T-helper 9 cell (primary cell): ENCODE results near the gene GDPGP1.
"Not testable (repeated sequence)": the region's sequence is repeated elsewhere in the genome, so short reads cannot be mapped to it uniquely, and the experiment has no call there.

Experiments
- DNase-seq: peaks from one replicate; pipeline ENCODE4 v3.0.0-alpha.2; 2020

The GDPGP1 gene

GRCh38 chr15:90227336-90227735 is 6.7 kb upstream of the GDPGP1 start:
- no peak for DNase-seq

DNA sequence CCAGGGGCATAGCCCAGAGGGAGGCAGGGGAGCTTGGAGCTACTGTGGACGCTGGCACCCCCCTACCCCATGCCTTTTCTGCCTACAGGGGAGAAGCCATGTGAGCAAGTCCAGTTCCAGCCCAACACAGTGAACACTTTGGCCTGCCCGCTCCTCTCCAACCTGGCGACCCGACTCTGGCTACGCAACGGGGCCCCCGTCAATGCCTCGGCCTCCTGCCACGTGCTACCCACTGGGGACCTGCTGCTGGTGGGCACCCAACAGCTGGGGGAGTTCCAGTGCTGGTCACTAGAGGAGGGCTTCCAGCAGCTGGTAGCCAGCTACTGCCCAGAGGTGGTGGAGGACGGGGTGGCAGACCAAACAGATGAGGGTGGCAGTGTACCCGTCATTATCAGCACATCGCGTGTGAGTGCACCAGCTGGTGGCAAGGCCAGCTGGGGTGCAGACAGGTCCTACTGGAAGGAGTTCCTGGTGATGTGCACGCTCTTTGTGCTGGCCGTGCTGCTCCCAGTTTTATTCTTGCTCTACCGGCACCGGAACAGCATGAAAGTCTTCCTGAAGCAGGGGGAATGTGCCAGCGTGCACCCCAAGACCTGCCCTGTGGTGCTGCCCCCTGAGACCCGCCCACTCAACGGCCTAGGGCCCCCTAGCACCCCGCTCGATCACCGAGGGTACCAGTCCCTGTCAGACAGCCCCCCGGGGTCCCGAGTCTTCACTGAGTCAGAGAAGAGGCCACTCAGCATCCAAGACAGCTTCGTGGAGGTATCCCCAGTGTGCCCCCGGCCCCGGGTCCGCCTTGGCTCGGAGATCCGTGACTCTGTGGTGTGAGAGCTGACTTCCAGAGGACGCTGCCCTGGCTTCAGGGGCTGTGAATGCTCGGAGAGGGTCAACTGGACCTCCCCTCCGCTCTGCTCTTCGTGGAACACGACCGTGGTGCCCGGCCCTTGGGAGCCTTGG is 5.9 kb upstream of the GDPGP1 start:
- no peak for DNase-seq

GRCh38 chr15:90228960-90229359 is 5.0 kb upstream of the GDPGP1 start:
- DNase-seq, result no peak

GRCh38 chr15:90230071-90230494 is 3.9 kb upstream of the GDPGP1 start:
- DNase-seq, result no peak

GRCh38 chr15:90230610-90231009 is 3.4 kb upstream of the GDPGP1 start:
- DNase-seq, result no peak

DNA sequence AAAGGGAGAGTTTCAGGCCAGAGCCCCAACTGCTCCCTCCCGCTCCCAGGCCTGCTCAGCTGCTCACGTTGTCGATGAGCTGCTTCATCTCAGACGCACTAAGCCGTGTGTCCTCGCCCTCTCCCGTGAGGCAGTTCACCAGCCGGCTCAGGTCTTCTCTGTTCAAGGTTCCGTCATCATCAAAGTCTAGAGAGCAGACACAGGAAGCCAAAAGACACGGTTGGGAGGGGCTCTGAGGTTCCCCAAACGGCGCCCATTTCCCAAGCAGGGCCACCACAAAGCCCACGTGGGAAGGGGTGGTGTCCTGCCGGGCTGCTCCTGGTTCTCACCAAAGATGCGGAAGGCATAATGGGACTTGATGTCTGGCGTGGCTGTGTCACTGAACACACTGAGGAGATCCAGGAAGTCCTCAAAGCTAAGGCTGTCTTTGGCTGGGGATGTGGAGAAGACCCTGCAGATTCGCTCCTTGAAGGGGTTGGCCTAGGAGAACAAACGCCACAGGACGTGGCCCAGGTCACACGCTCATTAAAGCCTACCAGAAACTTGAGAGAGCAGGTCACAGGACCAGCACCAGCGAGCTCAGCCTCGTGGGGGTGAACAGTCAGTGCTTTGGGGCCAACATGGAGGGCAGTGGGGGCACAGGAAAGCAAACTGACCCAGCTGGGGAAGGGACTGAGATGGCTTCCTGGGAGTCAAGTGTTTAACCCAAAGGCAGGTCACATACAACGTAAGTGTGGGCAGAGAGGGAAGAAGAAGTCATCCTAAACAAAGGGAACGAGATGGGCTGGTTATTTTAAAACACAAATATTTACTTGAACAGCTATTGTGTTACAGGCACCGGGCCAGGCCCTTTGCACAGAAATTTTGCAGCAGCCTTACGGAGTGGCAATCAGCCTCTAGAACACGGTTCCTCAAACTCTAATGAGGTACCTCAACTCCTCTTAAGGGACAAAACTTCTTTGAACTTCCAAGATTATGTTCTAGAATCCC is 2.7 kb upstream of the GDPGP1 start:
- peak; percentile 74 for DNase-seq

DNA sequence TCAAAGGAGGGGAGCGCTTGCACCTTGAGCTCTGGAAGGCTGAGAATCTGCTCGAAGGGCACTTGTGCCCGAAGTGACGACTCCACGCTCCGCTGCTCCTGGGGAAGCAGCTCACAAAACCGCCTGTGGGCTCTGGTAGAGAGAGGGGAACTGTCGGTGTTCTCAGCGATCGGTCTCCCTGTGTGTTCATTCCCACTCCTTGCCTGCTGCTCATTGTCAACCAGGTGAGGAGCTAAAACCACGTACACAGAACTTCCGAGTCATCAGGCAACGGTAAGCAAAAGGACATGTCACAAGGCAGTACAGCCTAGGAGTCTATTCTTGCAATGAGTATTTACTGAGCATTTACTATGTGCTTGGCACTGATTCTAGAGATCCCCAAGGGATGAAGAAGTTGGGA is 1.8 kb upstream of the GDPGP1 start:
- no peak for DNase-seq

GRCh38 chr15:90232941-90233386 is 1.0 kb upstream of the GDPGP1 start:
- DNase-seq, result no peak

GRCh38 chr15:90233387-90234095 is 468 bp upstream of the GDPGP1 start, which contains the start of gene CIB1:
TSS of gene CIB1 (minus strand) at chr15:90233941. CDS start at chr15:90233885, 56 bp downstream.
- peak; percentile 93 for DNase-seq

GRCh38 chr15:90239371-90239770 is 5.4 kb downstream of the GDPGP1 start:
- no peak for DNase-seq

DNA sequence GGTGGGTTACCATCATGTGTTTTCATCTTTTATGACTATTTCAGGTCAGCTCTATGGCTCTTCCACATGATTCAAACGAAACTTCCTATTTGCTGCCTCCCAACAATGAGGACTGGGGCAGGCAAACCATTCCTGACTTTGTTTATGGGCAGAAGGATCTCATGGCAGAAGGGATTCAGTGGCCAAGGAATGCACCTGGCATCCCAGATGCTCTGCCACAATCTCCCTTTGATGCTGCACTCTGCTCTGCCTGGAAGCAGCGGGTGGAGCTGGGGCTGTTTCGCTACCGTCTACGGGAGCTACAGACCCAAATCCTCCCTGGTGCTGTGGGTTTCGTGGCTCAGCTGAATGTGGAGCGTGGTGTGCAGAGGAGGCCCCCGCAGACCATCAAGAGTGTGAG is 6.8 kb downstream of the GDPGP1 start:
- DNase-seq, result no peak

DNA sequence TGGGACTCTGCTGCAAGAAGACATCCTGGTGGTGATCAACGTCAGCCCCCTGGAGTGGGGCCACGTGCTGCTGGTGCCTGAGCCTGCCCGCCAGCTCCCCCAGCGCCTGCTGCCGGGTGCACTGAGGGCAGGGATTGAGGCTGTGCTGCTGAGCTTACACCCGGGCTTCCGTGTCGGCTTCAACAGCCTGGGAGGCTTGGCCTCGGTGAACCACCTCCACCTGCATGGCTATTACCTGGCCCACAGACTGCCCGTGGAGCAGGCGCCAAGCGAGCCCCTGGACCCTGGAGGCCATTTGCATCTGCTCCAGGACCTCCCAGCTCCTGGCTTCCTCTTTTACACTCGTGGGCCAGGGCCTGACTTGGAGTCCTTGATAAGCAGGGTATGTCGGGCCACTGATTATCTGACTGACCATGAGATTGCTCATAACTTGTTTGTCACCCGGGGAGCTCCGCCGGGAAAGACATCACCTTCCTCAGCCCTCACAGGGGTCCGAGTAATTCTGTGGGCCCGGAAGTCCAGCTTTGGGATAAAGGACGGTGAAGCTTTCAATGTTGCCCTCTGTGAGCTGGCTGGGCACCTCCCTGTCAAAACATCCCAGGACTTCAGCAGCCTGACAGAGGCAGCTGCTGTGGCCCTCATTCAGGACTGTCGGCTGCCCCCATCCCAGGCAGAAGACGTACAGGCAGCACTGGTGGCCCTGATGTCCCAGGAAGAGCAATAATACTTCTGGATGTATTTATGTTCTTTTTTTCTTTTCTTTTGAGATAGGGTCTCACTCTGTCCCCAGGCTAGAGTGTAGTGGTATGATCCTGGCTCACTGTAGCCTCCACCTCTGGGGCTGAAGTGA is 7.6 kb downstream of the GDPGP1 start:
- DNase-seq, result no peak

- DNase-seq, result no peak
Observed at GRCh38 chr15:90243943-90244639, 10.1 kb downstream of the GDPGP1 start.

DNA sequence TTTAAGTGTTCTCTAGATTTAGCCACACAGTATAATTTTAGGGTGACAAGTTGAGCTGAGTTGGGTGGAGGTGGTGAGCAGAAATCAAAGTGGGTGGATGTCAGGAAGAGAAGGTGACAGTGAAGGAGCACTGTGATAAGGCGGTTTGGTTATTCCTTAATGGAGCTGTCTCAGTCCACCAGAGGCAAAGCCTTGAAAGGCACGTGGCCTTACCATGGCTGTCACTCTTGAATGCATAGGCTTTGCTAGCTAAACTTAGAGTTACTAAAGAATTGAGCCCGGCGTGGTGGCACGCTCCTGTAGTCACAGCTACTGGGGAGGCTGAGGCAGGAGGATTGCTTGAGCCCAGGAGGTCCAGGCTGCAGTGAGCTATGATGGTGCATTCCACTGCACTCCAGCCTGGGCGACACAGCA is 14.8 kb downstream of the GDPGP1 start:
- DNase-seq, result no peak

- DNase-seq, result no peak
Observed at GRCh38 chr15:90249203-90249863, 15.3 kb downstream of the GDPGP1 start, which contains the start of gene TTLL13. TSS of gene TTLL13 (plus strand) at chr15:90249556. CDS start at chr15:90250631, 1,075 bp downstream.

DNA sequence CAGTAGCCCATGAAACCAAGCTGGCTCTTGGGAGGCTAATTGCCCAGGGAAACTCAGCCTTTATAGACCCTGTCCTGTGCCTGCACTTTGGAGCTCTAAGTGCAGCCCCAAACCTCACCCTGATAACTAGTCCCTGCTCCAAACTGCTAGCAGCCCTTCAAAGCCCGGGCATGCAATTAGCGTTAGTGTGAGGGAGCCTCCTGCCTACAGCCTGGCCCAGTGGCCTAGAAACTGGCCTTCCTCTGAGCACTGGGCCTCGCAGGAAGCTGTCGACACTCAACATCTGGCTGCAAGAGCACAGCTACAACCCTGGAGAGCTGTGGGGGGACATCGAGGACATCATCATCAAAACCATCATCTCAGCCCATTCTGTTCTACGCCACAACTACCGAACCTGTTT is 23.8 kb downstream of the GDPGP1 start:
- no peak for DNase-seq

- no peak for DNase-seq
Observed at GRCh38 chr15:90259524-90259923, 25.5 kb downstream of the GDPGP1 start.

- DNase-seq, result not testable (repeated sequence)
Observed at GRCh38 chr15:90260731-90261130, 26.7 kb downstream of the GDPGP1 start.

GRCh38 chr15:90261811-90262210 is 27.8 kb downstream of the GDPGP1 start:
- no peak for DNase-seq

DNA sequence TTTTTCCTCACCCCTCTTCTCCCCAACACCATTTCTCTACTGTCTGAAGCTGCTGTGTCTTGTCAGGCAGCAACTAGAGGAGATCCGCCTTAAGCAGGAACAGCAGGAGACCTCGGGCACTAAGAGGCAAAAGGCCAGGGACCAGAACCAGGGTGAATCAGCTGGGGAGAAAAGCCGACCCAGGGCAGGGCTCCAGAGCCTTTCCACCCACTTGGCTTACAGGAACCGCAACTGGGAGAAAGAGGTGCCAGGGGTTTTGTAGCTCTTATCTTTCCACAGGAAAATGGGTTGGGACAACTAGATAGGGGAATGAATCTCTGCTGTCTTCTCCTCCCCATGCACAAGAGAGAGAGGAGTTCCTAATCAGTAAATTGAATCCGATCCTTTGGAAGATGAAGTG is 28.4 kb downstream of the GDPGP1 start:
- DNase-seq, result no peak
